GM12874 (cell line): ENCODE data around the gene TCF4.

Experiments
- CTCF ChIP-seq: IDR thresholded peaks from 2 replicates; pipeline ENCODE4 v1.5.1; 2011; ENCODE audit warnings: low read depth, mild to moderate bottlenecking, control low read depth, low read length, moderate library complexity; ENCODE audit not compliant: insufficient read depth

The TCF4 gene

GRCh38 chr18:55224086-55224625 is 363.8 kb downstream of the TCF4 start:
- no peak for TF ChIP-seq CTCF

- no peak for TF ChIP-seq CTCF
Observed at GRCh38 chr18:55221622-55222021, 366.4 kb downstream of the TCF4 start.

GRCh38 chr18:55220523-55220922 is 367.5 kb downstream of the TCF4 start:
- TF ChIP-seq CTCF: no peak

- no peak for TF ChIP-seq CTCF
Observed at GRCh38 chr18:55219823-55220222, 368.2 kb downstream of the TCF4 start.

GRCh38 chr18:55219059-55219458 is 368.9 kb downstream of the TCF4 start:
- TF ChIP-seq CTCF: no peak

GRCh38 chr18:55214969-55215368 is 373.0 kb downstream of the TCF4 start:
- no peak for TF ChIP-seq CTCF

- TF ChIP-seq CTCF: no peak
Observed at GRCh38 chr18:55214534-55214933, 373.5 kb downstream of the TCF4 start.
